GM18867 (cell line): Measurements from ENCODE around the gene RBCK1.
"Not testable (repeated sequence)": the region's sequence is repeated elsewhere in the genome, so short reads cannot be mapped to it uniquely, and the experiment has no call there.

ENCODE experiments used
- ATAC-seq: cut with Tn5 transposase; IDR thresholded peaks from one replicate; pipeline ENCODE4 v1.9.1; 2021; ENCODE audit warnings: mild to moderate bottlenecking, moderate library complexity; ENCODE audit not compliant: unreplicated experiment

Gene RBCK1

DNA sequence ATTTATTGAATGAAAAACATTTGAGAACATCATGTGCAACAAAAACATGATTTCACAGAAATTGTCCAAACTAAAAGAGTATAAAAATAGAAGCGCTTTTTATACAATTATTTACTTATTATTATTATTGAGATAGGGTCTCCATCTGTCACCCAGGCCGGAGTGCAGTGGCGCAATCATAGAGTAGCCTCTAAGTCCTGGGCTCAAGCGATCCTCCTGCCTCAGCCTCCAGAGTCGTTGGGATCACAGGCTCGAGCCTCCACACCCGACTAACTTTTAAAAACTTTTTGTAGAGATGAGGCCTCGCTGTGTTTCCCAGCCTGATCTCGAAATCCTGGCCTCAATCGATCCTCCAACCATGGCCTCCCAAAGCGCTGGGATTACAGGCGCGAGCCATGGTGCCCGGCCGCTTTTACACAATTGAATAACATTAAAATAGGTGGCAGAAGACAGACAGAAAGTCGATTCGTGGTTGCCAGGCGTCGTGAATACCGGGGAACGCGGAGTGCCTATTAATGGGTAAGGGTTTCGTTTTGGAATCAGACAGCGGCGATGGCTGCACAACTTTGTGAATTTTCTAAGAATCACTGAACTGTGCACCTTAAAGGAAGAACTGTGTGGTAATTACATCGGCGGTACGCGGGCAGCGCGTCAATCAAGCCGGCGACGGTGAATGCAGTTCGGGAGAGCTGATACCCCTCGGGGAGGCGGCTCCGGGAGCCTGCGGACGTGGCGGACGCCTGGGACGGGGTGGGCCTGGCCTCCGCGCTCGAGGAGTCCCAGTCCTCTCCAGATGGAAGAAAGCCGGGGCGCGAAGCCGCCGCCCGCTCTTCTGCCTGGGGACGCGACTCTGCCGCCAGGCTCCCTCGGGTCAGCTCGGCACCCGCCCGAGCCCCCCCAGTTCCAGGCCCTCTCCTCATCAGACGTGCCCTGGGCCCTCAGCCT is 53.4 kb downstream of the RBCK1 start:
- ATAC-seq: peak; percentile 39

DNA sequence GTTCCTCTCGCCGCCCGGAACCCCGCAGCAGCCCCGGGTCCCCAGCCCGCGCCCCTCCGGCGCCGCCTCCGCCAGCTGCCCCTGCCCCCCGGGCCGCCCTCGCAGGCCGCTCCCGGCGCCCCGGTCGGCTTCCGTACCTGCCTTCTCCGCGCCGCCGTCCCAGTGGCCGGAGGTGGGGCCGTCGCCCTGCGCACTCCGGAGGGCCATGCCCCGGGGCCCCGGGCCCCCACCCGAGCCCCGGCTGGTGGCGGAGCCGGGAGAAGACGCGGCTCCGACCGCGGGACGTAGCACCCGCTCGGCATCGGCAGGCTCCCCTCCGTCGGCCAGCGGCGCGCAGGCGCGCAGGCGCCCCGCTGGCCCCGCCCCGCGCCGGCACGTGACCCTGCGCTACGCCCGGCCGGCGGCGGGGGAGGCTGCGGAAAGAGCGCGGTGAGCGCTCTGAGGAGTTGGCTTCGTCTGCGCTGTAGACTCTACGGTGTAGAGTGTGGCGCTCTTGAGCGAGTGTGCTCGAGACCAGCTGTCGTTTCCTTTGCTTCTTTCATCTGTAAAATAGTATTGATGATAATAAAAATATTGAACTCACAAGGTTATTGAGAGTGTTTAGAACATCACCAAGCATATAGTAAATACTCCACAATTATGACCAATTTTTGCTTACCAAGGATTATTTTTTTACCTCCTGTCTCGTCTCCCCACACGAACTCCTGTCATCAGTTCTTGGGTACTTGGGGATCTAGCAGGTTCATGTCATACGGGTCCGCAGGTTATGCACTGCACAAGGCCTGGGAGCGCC is 54.3 kb downstream of the RBCK1 start, which contains the start of gene TBC1D20:
Gene TBC1D20 (minus strand): TSS at position 335 of the 793 bp plus-strand sequence. CDS start 128 bp downstream, at position 207.
- ATAC-seq: peak; percentile 92

DNA sequence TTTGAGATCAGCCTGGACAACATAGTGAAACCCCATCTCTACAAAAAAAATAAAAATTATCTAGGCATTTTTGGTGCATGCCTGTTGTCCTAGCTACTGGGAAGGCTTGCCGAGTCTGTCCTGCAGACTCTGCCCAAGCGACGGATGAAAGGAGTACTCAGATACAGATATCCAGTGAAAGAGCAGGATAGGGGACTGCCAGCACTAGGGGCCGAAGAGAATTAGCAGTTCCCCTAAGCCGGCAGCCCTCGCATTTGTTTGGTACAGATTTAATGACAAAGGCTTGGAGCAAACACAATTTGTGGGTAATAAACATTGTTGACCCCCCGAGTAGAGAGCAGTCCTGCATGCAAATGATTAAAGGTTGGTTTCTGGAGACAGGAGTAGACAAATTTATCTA is 59.7 kb downstream of the RBCK1 start:
- no peak for ATAC-seq

DNA sequence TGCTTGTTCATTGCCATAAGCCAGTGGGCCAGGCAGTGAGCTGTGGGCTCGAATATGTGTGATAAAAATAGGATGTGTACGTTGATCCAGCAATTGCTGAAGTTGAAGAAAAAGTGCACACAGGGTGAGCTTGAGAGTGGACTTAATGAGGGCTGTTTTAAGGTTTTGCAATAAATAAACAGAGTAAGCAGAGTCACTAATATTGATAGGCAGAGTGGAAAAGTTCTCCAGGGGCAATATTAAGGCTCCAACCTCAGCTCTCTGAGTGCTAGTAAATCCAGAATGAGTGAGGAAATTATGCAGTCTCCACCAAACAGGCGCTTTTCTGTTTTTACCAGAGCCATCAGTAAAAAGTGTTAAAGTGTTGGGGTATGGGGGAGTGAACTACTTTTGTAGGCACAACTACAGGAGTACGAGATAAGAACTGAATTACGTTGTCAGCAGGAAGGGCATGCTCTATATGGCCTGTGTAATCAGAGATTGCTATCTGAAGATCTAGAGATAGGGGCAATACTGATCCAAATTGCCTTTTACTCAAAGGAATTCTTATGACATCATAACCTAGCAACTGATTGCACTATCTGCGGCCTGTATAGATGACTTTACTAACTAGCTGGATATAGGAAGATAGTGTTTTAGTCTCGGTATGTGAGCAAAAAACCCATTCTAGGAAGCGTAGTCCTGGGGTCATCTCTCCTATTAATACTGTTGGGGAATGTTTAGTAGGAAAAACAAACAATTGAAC is 61.8 kb downstream of the RBCK1 start:
- no peak for ATAC-seq

DNA sequence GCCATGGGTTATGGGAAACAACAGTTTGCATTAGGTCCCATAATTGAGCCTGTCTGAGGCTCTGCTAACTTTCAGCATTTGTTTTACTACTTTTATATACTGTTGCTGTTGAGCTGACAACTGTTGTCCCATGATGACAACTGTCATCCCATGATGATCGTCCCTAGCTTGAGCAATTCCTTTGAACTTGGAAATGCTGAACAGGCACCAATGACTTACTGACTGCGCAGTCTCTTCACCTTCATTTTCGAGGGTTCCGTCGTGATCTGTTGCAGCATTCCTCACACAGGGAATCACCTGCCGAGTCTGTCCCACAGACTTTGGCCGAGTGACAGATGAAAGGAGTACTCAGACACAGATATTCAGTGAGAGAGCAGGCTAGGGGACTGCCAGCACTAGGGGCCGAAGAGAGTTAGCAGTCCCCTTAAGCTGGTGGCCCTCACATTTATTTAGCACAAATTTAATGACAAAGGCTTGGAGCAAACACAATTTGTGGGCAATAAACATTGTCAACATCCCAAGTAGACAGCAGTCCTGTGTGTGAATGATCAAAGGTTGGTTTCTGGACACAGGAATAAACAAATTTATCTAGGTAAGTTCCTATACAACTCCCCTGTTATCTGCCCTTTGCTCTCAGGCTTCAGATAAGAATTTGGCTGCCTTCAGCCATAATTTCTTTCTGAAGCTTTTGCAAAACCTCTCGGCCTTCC is 64.2 kb downstream of the RBCK1 start:
- ATAC-seq: no peak

DNA sequence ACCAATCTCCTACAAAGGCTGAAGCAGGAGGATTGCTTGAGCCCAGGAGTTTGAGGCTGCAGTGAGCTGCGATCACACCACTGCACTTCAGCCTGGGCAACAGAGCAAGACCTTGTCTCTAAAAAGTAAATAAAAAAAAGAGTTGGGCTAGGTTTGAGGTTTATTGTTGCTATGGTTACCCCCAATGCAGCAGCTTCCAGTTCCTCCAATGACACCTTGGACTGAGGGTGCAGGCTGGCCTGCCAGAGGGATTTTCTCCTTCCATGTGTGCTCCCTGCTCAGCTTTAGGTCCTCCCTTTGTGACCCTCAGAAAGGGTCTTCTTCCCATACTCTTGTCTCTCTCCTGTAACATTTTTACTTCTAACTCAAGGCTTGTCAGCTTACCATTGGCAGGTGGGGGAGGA is 64.8 kb downstream of the RBCK1 start:
- no peak for ATAC-seq

DNA sequence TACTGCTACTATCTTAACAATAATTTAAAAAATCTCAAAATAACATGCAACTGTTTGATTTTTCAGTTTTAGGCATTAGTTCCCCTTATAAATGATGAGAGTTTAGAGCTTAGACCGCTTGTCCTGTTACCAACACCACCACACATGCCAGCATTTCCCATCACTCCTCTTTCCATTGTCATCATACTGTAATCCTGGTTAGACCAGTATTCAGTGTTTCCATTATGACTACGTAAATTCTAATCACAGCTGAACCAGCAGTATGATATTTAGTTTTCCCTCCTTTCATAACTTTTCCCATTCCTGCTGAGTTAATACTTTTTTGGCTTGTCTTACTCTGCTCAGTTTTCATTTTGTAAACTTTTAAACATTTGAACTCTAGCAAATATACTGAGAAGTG is 66.5 kb downstream of the RBCK1 start:
- ATAC-seq: no peak

DNA sequence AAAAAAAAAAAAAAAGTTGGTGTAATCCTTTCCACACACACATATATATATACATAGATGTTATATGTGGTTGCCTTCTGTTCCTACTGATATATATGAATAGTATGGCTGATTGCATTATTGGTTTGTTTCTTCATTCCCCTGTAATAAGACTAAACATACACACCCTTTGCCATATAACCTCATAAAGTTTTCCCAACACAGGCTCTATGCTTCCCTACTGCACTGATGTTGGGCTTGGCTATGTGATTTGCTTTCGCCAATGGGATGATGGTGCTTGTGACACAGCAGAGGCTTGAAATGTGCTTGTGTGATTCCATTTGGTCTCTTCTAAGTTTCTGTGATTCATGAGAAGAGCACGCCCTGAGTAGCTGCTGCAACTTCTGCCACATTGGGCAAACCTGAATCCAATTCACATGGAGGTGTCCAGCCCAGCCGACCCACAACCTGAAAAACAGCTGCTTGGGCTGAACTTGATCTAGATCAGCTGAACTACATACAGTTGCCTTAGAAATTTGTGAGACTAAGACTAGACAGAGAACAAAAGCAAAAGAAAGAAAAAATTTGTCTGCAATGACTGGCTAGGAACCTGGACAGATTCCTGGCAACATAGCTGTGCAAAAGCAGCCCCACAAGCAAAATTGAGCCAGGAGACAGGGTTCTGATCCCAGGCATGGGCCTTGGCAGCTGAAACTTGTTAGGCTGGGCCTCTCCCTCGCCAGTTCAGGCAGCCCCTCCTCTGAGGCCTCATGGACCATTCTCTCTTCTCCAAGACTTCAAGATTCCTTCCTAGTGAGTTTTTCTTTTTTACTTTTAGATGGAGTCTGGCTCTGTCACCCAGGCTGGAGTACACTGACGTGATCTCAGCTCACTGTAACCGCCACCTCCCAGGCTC is 67.6 kb downstream of the RBCK1 start:
- no peak for ATAC-seq

DNA sequence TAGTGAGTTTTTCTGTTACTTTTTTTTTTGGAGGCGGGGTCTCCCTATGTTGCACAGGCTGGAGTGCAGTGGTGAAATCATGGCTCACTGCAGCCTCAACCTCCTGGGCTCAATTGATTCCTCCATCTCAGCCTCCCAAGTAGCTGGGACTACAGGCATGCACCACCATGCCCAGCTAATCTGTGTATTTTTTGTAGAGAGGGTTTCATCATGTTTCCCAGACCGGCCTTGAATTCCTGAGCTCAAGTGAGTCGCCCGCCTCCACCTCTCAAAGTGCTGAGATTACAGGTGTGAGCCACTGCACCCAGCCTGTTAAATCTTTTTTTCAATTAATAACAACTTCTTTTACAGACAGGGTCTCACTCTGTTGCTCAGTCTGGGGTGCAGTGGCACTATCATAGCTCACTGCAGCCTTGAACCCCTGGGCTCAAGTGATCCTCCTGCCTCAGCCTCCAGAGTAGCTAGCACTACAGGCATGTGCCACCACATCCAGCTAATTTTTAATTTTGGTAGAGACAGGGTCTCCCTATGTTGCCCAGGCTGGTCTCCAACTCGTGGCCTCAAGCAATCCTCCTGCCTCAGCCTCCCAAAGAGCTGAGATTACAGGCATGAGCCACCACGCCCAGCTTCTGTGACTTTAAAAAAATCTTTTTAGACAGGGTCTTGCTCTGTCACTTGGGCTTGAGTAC is 68.6 kb downstream of the RBCK1 start:
- not testable (repeated sequence) for ATAC-seq

DNA sequence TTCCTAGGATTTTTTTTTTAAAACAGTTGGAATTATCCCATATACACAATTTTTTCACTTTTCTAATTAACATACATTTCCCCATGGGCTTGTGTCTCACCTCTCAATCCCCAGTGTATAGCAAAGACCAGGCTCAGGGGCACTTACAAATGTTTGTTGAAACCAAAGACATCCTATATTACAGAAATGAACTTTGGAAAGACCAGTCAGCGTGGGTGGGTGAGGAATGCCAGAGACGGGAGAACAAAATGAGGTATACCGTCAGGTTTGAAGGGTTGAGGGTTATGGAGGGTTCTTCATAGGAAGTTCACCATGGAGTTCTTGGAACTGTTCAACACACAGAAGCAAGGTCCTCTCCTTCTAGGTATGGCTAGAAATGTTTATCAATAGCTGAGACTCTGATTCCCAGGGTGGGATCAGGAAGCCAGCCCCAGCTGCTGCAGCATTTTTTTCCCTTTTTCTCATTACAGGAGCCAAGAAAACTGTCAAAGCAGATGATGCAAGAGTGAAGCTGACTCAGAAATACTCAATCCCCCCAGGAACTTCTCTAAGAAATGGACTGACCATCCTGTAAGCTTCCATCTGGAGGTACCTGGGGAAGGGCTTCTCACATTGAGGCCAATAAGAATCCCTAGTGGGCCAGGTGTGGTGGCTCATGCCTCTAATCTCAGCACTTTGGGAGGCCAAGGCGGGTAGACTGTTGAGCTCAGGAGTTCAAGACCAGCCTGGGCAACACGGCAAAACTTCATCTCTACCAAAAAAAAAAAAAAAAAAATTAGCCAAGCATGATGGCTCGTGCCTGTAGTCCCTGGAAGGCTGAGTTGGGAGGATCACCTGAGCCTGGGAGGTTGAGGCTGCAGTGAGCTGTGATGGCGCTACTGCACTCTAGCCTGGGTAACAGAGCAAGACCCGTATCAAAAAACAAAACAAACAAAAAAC is 70.2 kb downstream of the RBCK1 start:
- no peak for ATAC-seq

DNA sequence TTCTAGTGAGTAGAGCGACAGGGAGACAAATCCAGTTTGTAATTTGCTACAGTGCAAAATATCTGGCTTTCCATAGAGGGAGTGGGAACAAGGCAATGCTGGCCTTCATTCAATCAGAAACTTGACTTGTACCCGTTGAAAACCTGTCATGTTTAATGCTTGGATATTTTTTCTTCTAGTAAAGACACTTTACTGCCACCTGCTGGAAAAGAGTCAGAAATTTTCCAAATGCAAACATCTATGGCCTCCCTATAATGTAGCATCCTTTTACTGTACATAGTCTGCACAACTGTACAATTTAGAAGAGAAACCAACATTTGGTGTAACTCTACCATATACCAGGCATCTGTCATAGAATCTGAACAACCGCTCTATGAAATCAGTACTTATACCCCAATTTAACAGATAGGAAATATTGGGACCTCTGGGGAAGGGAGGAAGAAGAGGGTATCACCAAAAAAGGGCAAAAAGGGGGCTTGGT is 70.9 kb downstream of the RBCK1 start:
- ATAC-seq: peak; percentile 45

DNA sequence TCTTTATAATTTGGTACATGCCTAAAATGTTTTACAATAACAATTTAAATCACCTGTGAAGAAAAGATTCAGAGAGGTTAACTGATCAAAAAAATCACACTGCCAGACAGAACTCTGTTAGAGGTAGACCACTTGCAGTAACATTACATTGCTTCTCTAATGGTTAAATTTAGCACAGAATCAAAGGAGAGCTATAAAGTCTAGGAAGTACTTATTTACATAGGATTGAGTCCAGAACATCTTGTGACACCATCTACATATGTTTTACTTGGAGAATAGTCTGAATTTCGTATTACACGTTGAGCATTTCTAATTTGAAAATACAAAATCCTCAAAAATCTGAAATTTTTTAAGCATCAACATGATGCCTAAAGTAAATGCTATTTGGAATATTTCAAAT is 71.4 kb downstream of the RBCK1 start:
- ATAC-seq: no peak

DNA sequence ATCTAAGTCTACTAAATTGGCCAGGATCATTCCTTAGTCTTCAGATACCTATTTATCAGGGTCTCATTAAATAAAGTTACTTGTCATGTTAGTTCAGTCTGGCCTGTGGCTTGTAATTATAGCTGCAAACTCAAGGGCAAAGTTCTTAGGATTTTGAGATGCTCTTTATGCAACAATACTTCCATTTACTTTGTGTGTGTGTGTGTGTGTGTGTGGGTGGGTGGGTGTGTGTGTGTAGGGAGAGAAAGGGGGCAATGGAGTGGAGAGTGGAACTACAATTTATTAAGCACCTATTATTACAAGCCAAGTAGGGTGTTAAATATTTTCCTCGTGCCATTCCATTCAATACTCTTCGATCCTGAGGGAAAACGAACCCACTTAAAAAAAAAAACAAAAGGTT is 71.9 kb downstream of the RBCK1 start:
- no peak for ATAC-seq

DNA sequence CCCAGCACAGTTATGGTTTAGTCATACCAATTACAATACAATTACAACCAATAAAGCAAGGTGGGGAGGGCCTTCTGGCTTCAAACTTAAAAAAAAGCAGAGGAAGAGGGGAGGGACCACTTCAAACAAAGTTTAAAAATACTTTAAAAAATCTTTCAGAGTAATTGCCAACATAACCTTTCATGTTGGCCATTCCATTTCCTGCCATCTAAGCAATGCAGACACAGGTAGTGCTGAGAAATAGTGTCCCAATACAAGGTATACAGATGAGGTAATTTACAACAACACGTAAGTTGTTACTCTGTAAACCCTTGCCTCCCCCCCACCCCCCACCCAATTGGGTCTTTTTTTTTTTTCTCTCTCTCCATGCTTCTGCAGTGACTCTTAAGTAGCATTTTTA is 73.1 kb downstream of the RBCK1 start:
- ATAC-seq: no peak
